ENCODE data around the gene IGF2R.

The IGF2R gene

GRCh38 chr6:160027076-160027475, 58.2 kb downstream of the IGF2R start:
- no peak overlapping the region for H3K4me3 ChIP-seq

GRCh38 chr6:160027931-160028330, 59.0 kb downstream of the IGF2R start:
- Histone ChIP-seq H3K9me3 (no peaks in the 10 kb centered on the region), H3K36me3 (replicated peaks) (peaks cover 32% of the 10 kb centered on the region), H3K4me1 (no peaks in the 10 kb centered on the region), H3K27me3 (ENCODE audit: low read depth) (no peaks in the 10 kb centered on the region), H3K4me3 (no peak overlapping the region)
- DNase-seq (ENCODE audit: low spot score in 2 of 2) = no peak
- in situ Hi-C loops (cut with MboI; ENCODE audit: low sequenced_read_pairs) = no loop called here

More at GRCh38 chr6:160027076-160027475, 58.2 kb downstream of the IGF2R start:
- H3K4me1 ChIP-seq = no peaks in the 10 kb centered on the region
- H3K36me3 ChIP-seq (replicated peaks) = peaks cover 28% of the 10 kb centered on the region
- H3K27me3 ChIP-seq (ENCODE audit: low read depth) = no peaks in the 10 kb centered on the region
- H3K9me3 ChIP-seq = no peaks in the 10 kb centered on the region
- no peak for DNase-seq (ENCODE audit: low spot score in 2 of 2)
- in situ Hi-C loops (cut with MboI; ENCODE audit: low sequenced_read_pairs) = no loop called here

GRCh38 chr6:160028487-160029275, 59.8 kb downstream of the IGF2R start:
- H3K27me3 ChIP-seq (ENCODE audit: low read depth) = no peaks in the 10 kb centered on the region
- H3K4me3 ChIP-seq = no peak overlapping the region
- in situ Hi-C loops (cut with MboI; ENCODE audit: low sequenced_read_pairs) = no loop called here
- peaks cover 39% of the 10 kb centered on the region for H3K36me3 ChIP-seq (replicated peaks)
- no peak for DNase-seq (ENCODE audit: low spot score in 2 of 2)
- no peaks in the 10 kb centered on the region for H3K9me3 ChIP-seq
- no peaks in the 10 kb centered on the region for H3K4me1 ChIP-seq

- no peaks in the 10 kb centered on the region for H3K4me1 ChIP-seq
- H3K27me3 ChIP-seq (ENCODE audit: low read depth) = no peaks in the 10 kb centered on the region
- no peak for DNase-seq (ENCODE audit: low spot score in 2 of 2)
- H3K9me3 ChIP-seq = no peaks in the 10 kb centered on the region
- in situ Hi-C loops (cut with MboI; ENCODE audit: low sequenced_read_pairs) = no loop called here
- peaks cover 46% of the 10 kb centered on the region for H3K36me3 ChIP-seq (replicated peaks)
- no peak overlapping the region for H3K4me3 ChIP-seq
Measured at GRCh38 chr6:160029525-160029924, 60.6 kb downstream of the IGF2R start.

GRCh38 chr6:160030103-160030502, 61.2 kb downstream of the IGF2R start:
- Histone ChIP-seq H3K4me3 (no peak overlapping the region), H3K9me3 (no peaks in the 10 kb centered on the region), H3K27me3 (ENCODE audit: low read depth) (no peaks in the 10 kb centered on the region), H3K36me3 (replicated peaks) (peaks cover 47% of the 10 kb centered on the region), H3K4me1 (no peaks in the 10 kb centered on the region)
- peak in 1 of 2 experiments; percentile 45 for DNase-seq (ENCODE audit: low spot score in 2 of 2)
- in situ Hi-C loops (cut with MboI; ENCODE audit: low sequenced_read_pairs) = no loop called here

GRCh38 chr6:160031442-160031841, 62.6 kb downstream of the IGF2R start:
- no peaks in the 10 kb centered on the region for H3K27me3 ChIP-seq (ENCODE audit: low read depth)
- no peak for DNase-seq (ENCODE audit: low spot score in 2 of 2)
- peaks cover 45% of the 10 kb centered on the region for H3K36me3 ChIP-seq (replicated peaks)
- in situ Hi-C loops (cut with MboI; ENCODE audit: low sequenced_read_pairs) = no loop called here
- H3K9me3 ChIP-seq = no peaks in the 10 kb centered on the region
- H3K4me3 ChIP-seq = no peak overlapping the region
- H3K4me1 ChIP-seq = no peaks in the 10 kb centered on the region

- no peaks in the 10 kb centered on the region for H3K9me3 ChIP-seq
- DNase-seq (ENCODE audit: low spot score in 2 of 2) = no peak
- peaks cover 40% of the 10 kb centered on the region for H3K36me3 ChIP-seq (replicated peaks)
- no peaks in the 10 kb centered on the region for H3K4me1 ChIP-seq
- in situ Hi-C loops (cut with MboI; ENCODE audit: low sequenced_read_pairs) = no loop called here
- no peaks in the 10 kb centered on the region for H3K27me3 ChIP-seq (ENCODE audit: low read depth)
- H3K4me3 ChIP-seq = no peak overlapping the region
Measured at GRCh38 chr6:160031871-160032270, 63.0 kb downstream of the IGF2R start.

- no peak overlapping the region for H3K4me3 ChIP-seq
- no peaks in the 10 kb centered on the region for H3K9me3 ChIP-seq
- in situ Hi-C loops (cut with MboI; ENCODE audit: low sequenced_read_pairs) = no loop called here
- DNase-seq (ENCODE audit: low spot score in 2 of 2) = no peak
- no peaks in the 10 kb centered on the region for H3K4me1 ChIP-seq
- peaks cover 34% of the 10 kb centered on the region for H3K36me3 ChIP-seq (replicated peaks)
- no peaks in the 10 kb centered on the region for H3K27me3 ChIP-seq (ENCODE audit: low read depth)
Measured at GRCh38 chr6:160032538-160032937, 63.7 kb downstream of the IGF2R start.

GRCh38 chr6:160034036-160034930, 65.4 kb downstream of the IGF2R start:
- H3K9me3 ChIP-seq = no peaks in the 10 kb centered on the region
- in situ Hi-C loops (cut with MboI; ENCODE audit: low sequenced_read_pairs) = no loop called here
- DNase-seq (ENCODE audit: low spot score in 2 of 2) = no peak
- H3K36me3 ChIP-seq (replicated peaks) = peaks cover 30% of the 10 kb centered on the region
- H3K4me1 ChIP-seq = no peaks in the 10 kb centered on the region
- no peak overlapping the region for H3K4me3 ChIP-seq
- H3K27me3 ChIP-seq (ENCODE audit: low read depth) = no peaks in the 10 kb centered on the region

- in situ Hi-C loops (cut with MboI; ENCODE audit: low sequenced_read_pairs) = no loop called here
- no peaks in the 10 kb centered on the region for H3K27me3 ChIP-seq (ENCODE audit: low read depth)
- no peaks in the 10 kb centered on the region for H3K9me3 ChIP-seq
- no peak for DNase-seq (ENCODE audit: low spot score in 2 of 2)
- no peak overlapping the region for H3K4me3 ChIP-seq
- H3K4me1 ChIP-seq = no peaks in the 10 kb centered on the region
- peaks cover 29% of the 10 kb centered on the region for H3K36me3 ChIP-seq (replicated peaks)
Measured at GRCh38 chr6:160035241-160035640, 66.4 kb downstream of the IGF2R start.

- Histone ChIP-seq H3K4me3 (no peak overlapping the region), H3K9me3 (no peaks in the 10 kb centered on the region), H3K27me3 (ENCODE audit: low read depth) (no peaks in the 10 kb centered on the region), H3K4me1 (no peaks in the 10 kb centered on the region), H3K36me3 (replicated peaks) (peaks cover 31% of the 10 kb centered on the region)
- in situ Hi-C loops (cut with MboI; ENCODE audit: low sequenced_read_pairs) = no loop called here
- no peak for DNase-seq (ENCODE audit: low spot score in 2 of 2)
Measured at GRCh38 chr6:160035693-160036330, 66.9 kb downstream of the IGF2R start.

GRCh38 chr6:160036331-160036695, 67.4 kb downstream of the IGF2R start:
- Histone ChIP-seq H3K4me1 (no peaks in the 10 kb centered on the region), H3K9me3 (no peaks in the 10 kb centered on the region), H3K36me3 (replicated peaks) (peaks cover 33% of the 10 kb centered on the region), H3K4me3 (no peak overlapping the region), H3K27me3 (ENCODE audit: low read depth) (no peaks in the 10 kb centered on the region)
- in situ Hi-C loops (cut with MboI; ENCODE audit: low sequenced_read_pairs) = no loop called here
- no peak for DNase-seq (ENCODE audit: low spot score in 2 of 2)

GRCh38 chr6:160036790-160037206, 67.9 kb downstream of the IGF2R start:
- Histone ChIP-seq H3K36me3 (replicated peaks) (peaks cover 33% of the 10 kb centered on the region), H3K4me1 (no peaks in the 10 kb centered on the region), H3K4me3 (no peak overlapping the region), H3K9me3 (no peaks in the 10 kb centered on the region), H3K27me3 (ENCODE audit: low read depth) (no peaks in the 10 kb centered on the region)
- DNase-seq (ENCODE audit: low spot score in 2 of 2) = no peak
- in situ Hi-C loops (cut with MboI; ENCODE audit: low sequenced_read_pairs) = no loop called here

GRCh38 chr6:160038479-160038878, 69.6 kb downstream of the IGF2R start:
- in situ Hi-C loops (cut with MboI; ENCODE audit: low sequenced_read_pairs) = no loop called here
- no peak overlapping the region for H3K4me3 ChIP-seq
- no peak for DNase-seq (ENCODE audit: low spot score in 2 of 2)
- H3K9me3 ChIP-seq = no peaks in the 10 kb centered on the region
- no peaks in the 10 kb centered on the region for H3K27me3 ChIP-seq (ENCODE audit: low read depth)
- 0 out of 2 replicates have a peak, but pooled peaks cover 2% of the 10 kb centered on the region for H3K4me1 ChIP-seq
- H3K36me3 ChIP-seq (replicated peaks) = peaks cover 37% of the 10 kb centered on the region

All from HAP-1 (cell line).